HepG2 (cell line): ENCODE results near the gene COPS7A.
A peak's percentile ranks its signal among the peaks of the same experiment; 100 is the strongest.

Source experiments
- CTCF ChIP-seq: sonication (generic); formaldehyde crosslinking; IDR thresholded peaks from 2 replicates; pipeline ENCODE4 v1.5.0; 2020; ENCODE audit warnings: mild to moderate bottlenecking, missing genetic modification reagents, moderate library complexity
- FOXM1 ChIP-seq: sonication (generic); formaldehyde crosslinking; IDR thresholded peaks from 2 replicates; pipeline ENCODE4 v1.5.0; 2020; ENCODE audit warnings: missing genetic modification reagents
- HOXA7 ChIP-seq: sonication (generic); formaldehyde crosslinking; IDR thresholded peaks from 2 replicates; pipeline ENCODE4 v1.8.1; 2022; ENCODE audit warnings: mild to moderate bottlenecking, missing genetic modification reagents, moderate library complexity
- MAFK ChIP-seq, 2 experiments: IDR thresholded peaks in 1 of 2; conservative IDR thresholded peaks in 1 of 2; 2 replicates each; pipeline ENCODE4 v1.6.1; 2011; ENCODE audit warnings: improper control_type of control experiment in 2 of 2, low read length in 2 of 2
- NFYB ChIP-seq: sonication (generic); formaldehyde crosslinking; IDR thresholded peaks from 2 replicates; pipeline ENCODE4 v1.4.0; 2020; ENCODE audit warnings: missing genetic modification reagents
- POLR2A ChIP-seq, 2 experiments: IDR thresholded peaks; 2 replicates each; pipeline ENCODE4 v1.6.1; 2011; ENCODE audit warnings: low read depth in 2 of 2, low read length in 2 of 2, mild to moderate bottlenecking in 1 of 2, moderate library complexity in 1 of 2; ENCODE audit not compliant: insufficient read depth in 1 of 2
- RAD21 ChIP-seq: fragments of 450-650 bp; formaldehyde crosslinking; IDR thresholded peaks from 2 replicates; pipeline ENCODE4 v1.5.0; 2020; ENCODE audit warnings: mild to moderate bottlenecking
- SMAD1 ChIP-seq: sonication (generic); formaldehyde crosslinking; IDR thresholded peaks from 2 replicates; pipeline ENCODE4 v1.4.0; 2020; ENCODE audit warnings: missing genetic modification reagents, low read depth, mild to moderate bottlenecking, borderline replicate concordance
- ZNF276 ChIP-seq: sonication (generic); formaldehyde crosslinking; IDR thresholded peaks from 2 replicates; pipeline ENCODE4 v1.4.0; 2020; ENCODE audit warnings: mild to moderate bottlenecking, low read depth, missing genetic modification reagents
- ZNF691 ChIP-seq: sonication (generic); formaldehyde crosslinking; IDR thresholded peaks from 2 replicates; pipeline ENCODE4 v1.4.0; 2020; ENCODE audit warnings: missing genetic modification reagents, low read depth, mild to moderate bottlenecking, borderline replicate concordance
- TF ChIP-seq, protein P1 (sequence below): sonication (generic); formaldehyde crosslinking; IDR thresholded peaks from 2 replicates; pipeline ENCODE4 v1.4.0; 2020; ENCODE audit warnings: missing genetic modification reagents

- TF ChIP-seq MAFK (conservative IDR thresholded peaks at IDR 0.05 in 1 of 2, IDR thresholded peaks at IDR 0.05 in 1 of 2; ENCODE audit: low read length in 2 of 2) (no peak), FOXM1 (no peak), RAD21 (CRISPR knock-in tag) (no peak), CTCF (CRISPR knock-in tag) (no peak), SMAD1 (CRISPR knock-in tag) (no peak), NFYB (CRISPR knock-in tag) (peak; percentile 80), ZNF276 (CRISPR knock-in tag) (peak; percentile 10; the same call in 1 of the 2 replicates), HOXA7 (CRISPR knock-in tag) (no peak), POLR2A (IDR thresholded peaks at IDR 0.05; ENCODE audit: insufficient read depth in 1 of 2, low read depth in 2 of 2, low read length in 2 of 2) (no peak), ZNF691 (CRISPR knock-in tag) (no peak)
- TF ChIP-seq, protein P1, sequence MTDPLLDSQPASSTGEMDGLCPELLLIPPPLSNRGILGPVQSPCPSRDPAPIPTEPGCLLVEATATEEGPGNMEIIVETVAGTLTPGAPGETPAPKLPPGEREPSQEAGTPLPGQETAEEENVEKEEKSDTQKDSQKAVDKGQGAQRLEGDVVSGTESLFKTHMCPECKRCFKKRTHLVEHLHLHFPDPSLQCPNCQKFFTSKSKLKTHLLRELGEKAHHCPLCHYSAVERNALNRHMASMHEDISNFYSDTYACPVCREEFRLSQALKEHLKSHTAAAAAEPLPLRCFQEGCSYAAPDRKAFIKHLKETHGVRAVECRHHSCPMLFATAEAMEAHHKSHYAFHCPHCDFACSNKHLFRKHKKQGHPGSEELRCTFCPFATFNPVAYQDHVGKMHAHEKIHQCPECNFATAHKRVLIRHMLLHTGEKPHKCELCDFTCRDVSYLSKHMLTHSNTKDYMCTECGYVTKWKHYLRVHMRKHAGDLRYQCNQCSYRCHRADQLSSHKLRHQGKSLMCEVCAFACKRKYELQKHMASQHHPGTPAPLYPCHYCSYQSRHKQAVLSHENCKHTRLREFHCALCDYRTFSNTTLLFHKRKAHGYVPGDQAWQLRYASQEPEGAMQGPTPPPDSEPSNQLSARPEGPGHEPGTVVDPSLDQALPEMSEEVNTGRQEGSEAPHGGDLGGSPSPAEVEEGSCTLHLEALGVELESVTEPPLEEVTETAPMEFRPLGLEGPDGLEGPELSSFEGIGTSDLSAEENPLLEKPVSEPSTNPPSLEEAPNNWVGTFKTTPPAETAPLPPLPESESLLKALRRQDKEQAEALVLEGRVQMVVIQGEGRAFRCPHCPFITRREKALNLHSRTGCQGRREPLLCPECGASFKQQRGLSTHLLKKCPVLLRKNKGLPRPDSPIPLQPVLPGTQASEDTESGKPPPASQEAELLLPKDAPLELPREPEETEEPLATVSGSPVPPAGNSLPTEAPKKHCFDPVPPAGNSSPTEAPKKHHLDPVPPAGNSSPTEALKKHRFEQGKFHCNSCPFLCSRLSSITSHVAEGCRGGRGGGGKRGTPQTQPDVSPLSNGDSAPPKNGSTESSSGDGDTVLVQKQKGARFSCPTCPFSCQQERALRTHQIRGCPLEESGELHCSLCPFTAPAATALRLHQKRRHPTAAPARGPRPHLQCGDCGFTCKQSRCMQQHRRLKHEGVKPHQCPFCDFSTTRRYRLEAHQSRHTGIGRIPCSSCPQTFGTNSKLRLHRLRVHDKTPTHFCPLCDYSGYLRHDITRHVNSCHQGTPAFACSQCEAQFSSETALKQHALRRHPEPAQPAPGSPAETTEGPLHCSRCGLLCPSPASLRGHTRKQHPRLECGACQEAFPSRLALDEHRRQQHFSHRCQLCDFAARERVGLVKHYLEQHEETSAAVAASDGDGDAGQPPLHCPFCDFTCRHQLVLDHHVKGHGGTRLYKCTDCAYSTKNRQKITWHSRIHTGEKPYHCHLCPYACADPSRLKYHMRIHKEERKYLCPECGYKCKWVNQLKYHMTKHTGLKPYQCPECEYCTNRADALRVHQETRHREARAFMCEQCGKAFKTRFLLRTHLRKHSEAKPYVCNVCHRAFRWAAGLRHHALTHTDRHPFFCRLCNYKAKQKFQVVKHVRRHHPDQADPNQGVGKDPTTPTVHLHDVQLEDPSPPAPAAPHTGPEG (CRISPR knock-in tag): no peak
Measured at GRCh38 chr12:6764011-6764828, 40.4 kb downstream of the COPS7A start.
